ENCODE measurements around the gene ACMSD. TPM values are rescaled to one million over a fixed set of nuclear protein-coding genes. Genes with fewer than 3 reads are reported as not detected.

The ACMSD gene
- total RNA-seq, 1 donor from 2014 or later, result not detected

- H3K27ac ChIP-seq, result no peak overlapping the region
- ATAC-seq (no peak), DNase-seq (no peak)
- intact Hi-C loops (cut with DNase I), result no loop called here
- no peaks in the 10 kb centered on the region for H3K27me3 ChIP-seq (ENCODE audit: low read depth)
- H3K4me3 ChIP-seq, result no peak overlapping the region
- H3K9me3 ChIP-seq, result no peaks in the 10 kb centered on the region
- H3K36me3 ChIP-seq, result no peaks in the 10 kb centered on the region
- TF ChIP-seq CTCF (IDR thresholded peaks at IDR 0.05), result no peak
- no peaks in the 10 kb centered on the region for H3K4me1 ChIP-seq
These were observed 31.7 kb downstream of the ACMSD start for GRCh38 chr2:134869946-134870736.

GRCh38 chr2:134873152-134873551 lies 34.7 kb downstream of the ACMSD start:
- no peak for TF ChIP-seq CTCF (IDR thresholded peaks at IDR 0.05)
- ATAC-seq, result no peak
- intact Hi-C loops (cut with DNase I), result no loop called here

GRCh38 chr2:134875309-134875708 lies 36.9 kb downstream of the ACMSD start:
- intact Hi-C loops (cut with DNase I), result no loop called here
- H3K9me3 ChIP-seq, result no peaks in the 10 kb centered on the region
- no peaks in the 10 kb centered on the region for H3K27me3 ChIP-seq (ENCODE audit: low read depth)
- no peak overlapping the region for H3K27ac ChIP-seq
- H3K36me3 ChIP-seq, result no peaks in the 10 kb centered on the region
- TF ChIP-seq CTCF (IDR thresholded peaks at IDR 0.05), result no peak
- H3K4me1 ChIP-seq, result no peaks in the 10 kb centered on the region
- no peak for ATAC-seq
- DNase-seq, result no peak
- H3K4me3 ChIP-seq, result no peak overlapping the region

More at GRCh38 chr2:134873152-134873551, 34.7 kb downstream of the ACMSD start:
- Histone ChIP-seq H3K4me1 (no peaks in the 10 kb centered on the region), H3K27ac (no peak overlapping the region), H3K36me3 (no peaks in the 10 kb centered on the region), H3K9me3 (no peaks in the 10 kb centered on the region), H3K27me3 (ENCODE audit: low read depth) (no peaks in the 10 kb centered on the region), H3K4me3 (no peak overlapping the region)
- no peak for DNase-seq

- no peaks in the 10 kb centered on the region for H3K27me3 ChIP-seq (ENCODE audit: low read depth)
- H3K27ac ChIP-seq, result no peak overlapping the region
- intact Hi-C loops (cut with DNase I), result no loop called here
- TF ChIP-seq CTCF (IDR thresholded peaks at IDR 0.05), result no peak
- H3K9me3 ChIP-seq, result no peaks in the 10 kb centered on the region
- no peaks in the 10 kb centered on the region for H3K4me1 ChIP-seq
- H3K4me3 ChIP-seq, result no peak overlapping the region
- no peaks in the 10 kb centered on the region for H3K36me3 ChIP-seq
- ATAC-seq (no peak), DNase-seq (no peak)
These were observed 44.4 kb downstream of the ACMSD start for GRCh38 chr2:134882773-134883172.

GRCh38 chr2:134883552-134884293 lies 45.3 kb downstream of the ACMSD start:
- no peak overlapping the region for H3K4me3 ChIP-seq
- no peak for TF ChIP-seq CTCF (IDR thresholded peaks at IDR 0.05)
- H3K36me3 ChIP-seq, result no peaks in the 10 kb centered on the region
- no peaks in the 10 kb centered on the region for H3K9me3 ChIP-seq
- H3K4me1 ChIP-seq, result no peaks in the 10 kb centered on the region
- ATAC-seq (no peak), DNase-seq (no peak)
- no peaks in the 10 kb centered on the region for H3K27me3 ChIP-seq (ENCODE audit: low read depth)
- H3K27ac ChIP-seq, result no peak overlapping the region
- intact Hi-C loops (cut with DNase I), result no loop called here

Data from lower lobe of right lung (tissue), 2 donors.